SH-SY5Y (cell line): ENCODE results near the gene RHD.

Experiments used
- GATA2 ChIP-seq: IDR thresholded peaks from 2 replicates; pipeline ENCODE4 v1.6.1; 2011; ENCODE audit warnings: mild to moderate bottlenecking, low read depth, low read length
- GATA3 ChIP-seq: IDR thresholded peaks from 2 replicates; pipeline ENCODE4 v1.6.1; 2011; ENCODE audit warnings: low read depth, mild to moderate bottlenecking, low read length, moderate library complexity

GRCh38 chr1:25239681-25240541 lies 32.4 kb upstream of the RHD start:
- TF ChIP-seq GATA2 (no peak), GATA3 (no peak)
